ENCODE measurements around the gene UBASH3A. TPM values are rescaled to one million over a fixed set of nuclear protein-coding genes. Genes with fewer than 3 reads are reported as not detected.

UBASH3A gene
- total RNA-seq, 3 donors from 2014 or later = 0.60 to 2.5 (median 1.8) TPM

GRCh38 chr21:42358937-42359336 lies 44.8 kb upstream of the UBASH3A start:
- no peak overlapping the region for H3K4me3 ChIP-seq
- no peaks in the 10 kb centered on the region for H3K36me3 ChIP-seq (ENCODE audit: low read depth)
- intact Hi-C loops (cut with DNase I, micrococcal nuclease) = no loop called here
- no peaks in the 10 kb centered on the region for H3K4me1 ChIP-seq (ENCODE audit: low read depth)
- DNase-seq (peak in 1 of 3 donors; percentile 6), ATAC-seq (no peak)
- peaks cover 4% of the 10 kb centered on the region for H3K9me3 ChIP-seq
- TF ChIP-seq CTCF (IDR thresholded peaks at IDR 0.05) = no peak

DNA sequence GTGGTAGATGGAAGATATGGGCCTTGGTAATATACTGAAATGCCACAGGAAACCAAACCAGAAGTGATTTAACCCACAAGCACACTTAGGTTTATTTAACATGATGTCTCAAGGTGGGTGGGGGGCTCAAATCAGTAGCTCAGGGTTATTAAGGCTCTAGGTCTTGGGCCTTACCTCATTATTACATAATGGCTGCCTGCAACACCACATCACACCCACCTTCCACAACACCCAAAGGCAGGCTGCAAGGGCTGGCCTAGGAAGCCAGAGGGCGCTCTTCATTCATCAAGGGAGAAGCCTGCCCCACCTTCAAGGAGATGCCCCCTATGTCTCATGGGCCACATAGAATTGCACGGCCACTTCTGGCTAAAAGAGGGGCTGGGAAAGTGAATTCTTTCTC lies 43.4 kb upstream of the UBASH3A start:
- Histone ChIP-seq H3K4me1 (ENCODE audit: low read depth) (no peaks in the 10 kb centered on the region), H3K36me3 (ENCODE audit: low read depth) (no peaks in the 10 kb centered on the region), H3K4me3 (no peak overlapping the region), H3K9me3 (peaks cover 4% of the 10 kb centered on the region)
- ATAC-seq (no peak), DNase-seq (peak in 1 of 3 donors; percentile 16)
- no peak for TF ChIP-seq CTCF (IDR thresholded peaks at IDR 0.05)
- intact Hi-C loops (cut with DNase I, micrococcal nuclease) = no loop called here

- peaks cover 3% of the 10 kb centered on the region for H3K4me1 ChIP-seq (ENCODE audit: low read depth)
- no peak overlapping the region for H3K4me3 ChIP-seq
- peaks cover 4% of the 10 kb centered on the region for H3K9me3 ChIP-seq
- no peak for ATAC-seq
- intact Hi-C loops (cut with DNase I, micrococcal nuclease) = no loop called here
- H3K36me3 ChIP-seq (ENCODE audit: low read depth) = no peaks in the 10 kb centered on the region
- DNase-seq = peak in 1 of 3 donors; percentile 8
- TF ChIP-seq CTCF (IDR thresholded peaks at IDR 0.05) = no peak
Observed at GRCh38 chr21:42361286-42361685, 42.4 kb upstream of the UBASH3A start.

DNA sequence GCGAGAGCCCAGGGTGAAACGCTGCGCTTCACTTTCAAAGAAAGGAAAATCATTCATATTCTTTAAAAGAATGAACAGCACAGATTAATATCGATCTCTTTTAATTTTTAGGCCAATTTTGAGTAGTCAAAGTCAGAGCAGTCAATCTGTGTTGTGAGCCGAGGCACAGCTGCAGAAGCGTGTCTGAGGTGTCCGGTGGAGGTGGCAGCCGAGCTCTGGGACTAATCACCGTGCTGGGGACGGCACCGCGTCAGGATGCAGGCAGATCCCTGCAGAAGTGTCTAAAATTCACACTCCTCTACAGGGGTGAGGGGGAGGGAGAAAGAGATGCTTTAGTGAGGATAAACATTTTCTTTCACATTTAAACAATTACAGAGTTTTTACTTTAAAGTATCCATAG lies 41.5 kb upstream of the UBASH3A start:
- Histone ChIP-seq H3K36me3 (ENCODE audit: low read depth) (no peaks in the 10 kb centered on the region), H3K4me1 (ENCODE audit: low read depth) (peaks cover 12% of the 10 kb centered on the region), H3K4me3 (no peak overlapping the region), H3K9me3 (no peaks in the 10 kb centered on the region)
- TF ChIP-seq CTCF (IDR thresholded peaks at IDR 0.05) = no peak
- intact Hi-C loops (cut with DNase I, micrococcal nuclease) = no loop called here
- DNase-seq (no peak), ATAC-seq (no peak)

DNA sequence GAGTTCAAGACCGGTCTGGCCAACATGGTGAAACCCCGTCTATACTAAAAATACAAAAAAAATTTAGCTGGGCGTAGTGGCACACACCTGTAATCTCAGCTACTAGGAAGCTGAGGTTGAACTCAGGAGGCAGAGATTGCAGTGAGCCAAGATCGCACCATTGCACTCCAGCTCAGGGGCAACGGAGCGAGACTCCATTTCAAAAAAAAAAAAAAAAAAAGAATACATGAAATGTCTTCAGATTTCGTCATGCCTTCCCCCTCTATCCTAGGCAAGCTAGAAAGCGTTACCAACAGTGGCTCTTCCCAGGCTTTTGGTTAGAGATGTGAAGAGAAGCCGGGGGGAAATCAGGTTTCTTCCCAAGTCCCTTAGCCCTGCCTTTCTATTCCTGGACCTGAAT lies 41.0 kb upstream of the UBASH3A start:
- H3K4me3 ChIP-seq = no peak overlapping the region
- no peaks in the 10 kb centered on the region for H3K36me3 ChIP-seq (ENCODE audit: low read depth)
- peaks cover 16% of the 10 kb centered on the region for H3K4me1 ChIP-seq (ENCODE audit: low read depth)
- ATAC-seq (no peak), DNase-seq (peak in 1 of 3 donors; percentile 1)
- intact Hi-C loops (cut with DNase I, micrococcal nuclease) = no loop called here
- H3K9me3 ChIP-seq = no peaks in the 10 kb centered on the region
- TF ChIP-seq CTCF (IDR thresholded peaks at IDR 0.05) = no peak

DNA sequence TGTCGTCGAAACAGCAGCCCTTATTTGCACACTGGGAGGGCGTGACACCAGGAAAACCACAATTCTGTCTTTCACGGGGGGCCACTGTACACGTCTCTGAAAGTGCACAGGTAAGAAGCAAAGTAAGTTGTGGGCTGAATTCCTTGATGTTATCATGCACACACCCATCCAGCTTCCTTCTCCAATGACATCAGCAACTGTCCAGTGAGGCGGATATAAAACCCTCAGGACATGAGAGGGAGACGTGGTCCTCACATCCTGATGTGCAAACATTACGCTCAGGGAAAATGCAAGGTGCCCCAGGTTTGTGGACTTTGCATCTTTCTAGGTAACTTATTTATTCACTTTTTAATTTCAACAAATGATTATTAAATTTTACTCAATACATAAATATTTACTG lies 40.4 kb upstream of the UBASH3A start:
- Histone ChIP-seq H3K9me3 (no peaks in the 10 kb centered on the region), H3K4me3 (no peak overlapping the region), H3K36me3 (ENCODE audit: low read depth) (no peaks in the 10 kb centered on the region), H3K4me1 (ENCODE audit: low read depth) (peaks cover 18% of the 10 kb centered on the region)
- peak; percentile 13 for ATAC-seq
- intact Hi-C loops (cut with DNase I, micrococcal nuclease) = no loop called here
- no peak for TF ChIP-seq CTCF (IDR thresholded peaks at IDR 0.05)
- DNase-seq = peak in 1 of 3 donors; percentile 7
